Uterus (tissue), 4 donors: ENCODE results near the gene EFCAB13. TPM values are rescaled to one million over a fixed set of nuclear protein-coding genes. Genes with fewer than 3 reads are reported as not detected.

Experiments
- DNase-seq, 2 donors: peaks; one replicate each; pipeline ENCODE4 v3.0.0-alpha.2; 2019 to 2020
- H3K27ac ChIP-seq, 2 donors: fragments of 200-600 bp; sonication (generic); 1 replicate in 1 of 2; 2 replicates in 1 of 2; pipeline ENCODE4 v1.5.1; 2016 to 2018
- H3K27me3 ChIP-seq, 2 donors: fragments of 200-600 bp; sonication (generic); one replicate each; pipeline ENCODE4 v1.5.1; 2018 to 2019; ENCODE audit warnings: control low read depth in 1 of 2
- H3K36me3 ChIP-seq, 2 donors: fragments of 200-600 bp; sonication (generic); one replicate each; pipeline ENCODE4 v1.5.1; 2019; ENCODE audit warnings: control low read depth in 1 of 2
- H3K4me1 ChIP-seq, 2 donors: fragments of 200-600 bp; sonication (generic); one replicate each; pipeline ENCODE4 v1.5.1; 2018 to 2019; ENCODE audit warnings: control low read depth in 1 of 2
- H3K4me3 ChIP-seq, 2 donors: fragments of 200-600 bp; sonication (generic); 1 replicate in 1 of 2; 2 replicates in 1 of 2; pipeline ENCODE4 v1.5.1; 2018 to 2019; ENCODE audit warnings: mild to moderate bottlenecking in 1 of 2
- H3K9me3 ChIP-seq, 2 donors: fragments of 200-600 bp; sonication (generic); one replicate each; pipeline ENCODE4 v1.5.1; 2019; ENCODE audit warnings: control low read depth in 1 of 2
- POLR2A ChIP-seq, 2 donors: fragments of 450-650 bp; IDR thresholded peaks; one replicate each; pipeline ENCODE4 v1.6.1; 2016; ENCODE audit warnings: antibody characterized with exemption in 2 of 2, mild to moderate bottlenecking in 1 of 2, moderate library complexity in 1 of 2
- intact Hi-C: fragments of 100-400 bp; cut with DNase I; formaldehyde crosslinking; loops from one replicate; pipeline ENCODE4 v1.15.1; 2023; ENCODE audit warnings: low total_unique reads
- total RNA-seq, 4 donors: library from RNA; depleted of rRNA in 3 of 4; stranded (reverse); fragments of >200 nt in 3 of 4; gene quantifications; one replicate each; pipeline versions ENCODE4 v1.1.0 to v1.2.4, GENCODE V29; 2014 to 2023
- TF ChIP-seq, protein P1 (sequence below), 4 experiments: fragments of 200-600 bp in 2 of 4; fragments of 450-650 bp in 2 of 4; sonication (generic) in 2 of 4; IDR thresholded peaks; one replicate each; pipeline ENCODE4 v1.5.1; 2016 to 2019; ENCODE audit warnings: antibody characterized with exemption in 4 of 4, mild to moderate bottlenecking in 2 of 4, moderate library complexity in 1 of 4
- donor health status: DM: yes; HTN: yes; CAD: no.

EFCAB13 gene
- total RNA-seq, 4 donors from 2014 or later, result 9.2 to 22.8 (median 14.5) TPM

DNA sequence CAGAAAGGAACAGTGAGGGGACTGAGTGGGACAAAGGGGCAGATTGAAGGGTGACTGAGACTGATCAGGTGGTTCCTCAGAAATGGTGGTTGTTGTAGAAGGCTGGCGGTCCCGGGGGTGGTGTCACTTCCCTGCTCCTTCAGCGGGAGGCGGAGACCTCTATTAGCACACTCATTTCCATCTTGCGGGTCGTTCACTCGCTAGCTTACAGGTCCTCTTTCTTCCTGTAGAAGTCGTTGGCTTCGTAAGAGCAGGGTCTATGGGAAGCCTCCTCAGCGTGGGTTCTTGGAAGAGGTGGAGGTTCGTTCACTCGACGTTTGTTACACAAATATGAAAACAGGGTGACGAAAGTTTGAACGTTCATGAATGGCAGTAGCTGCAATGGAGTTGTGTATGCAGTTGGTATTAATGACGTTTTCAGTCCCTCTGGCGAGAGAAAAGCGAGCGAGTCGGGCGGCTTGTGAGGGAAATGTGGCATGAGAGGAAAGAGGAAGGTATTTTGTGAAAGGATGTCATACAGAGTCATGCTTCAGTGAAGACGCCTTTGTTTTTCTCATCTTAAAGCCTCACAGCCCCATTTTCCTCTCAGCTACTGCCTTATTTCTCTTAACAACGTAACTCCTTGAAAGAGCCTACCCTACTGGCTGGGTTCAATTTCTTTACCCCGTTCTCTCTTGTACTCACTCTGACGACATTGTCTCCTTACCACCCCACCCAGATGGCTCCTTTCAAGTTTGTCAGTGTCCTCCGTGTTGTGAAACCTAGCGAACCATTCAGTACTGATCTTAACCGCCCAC lies 667 bp downstream of the EFCAB13 start:
- Histone ChIP-seq H3K27me3 (no peaks in the 10 kb centered on the region), H3K4me3 (peak overlapping the region; percentile 56 to 85), H3K27ac (peak overlapping the region; percentile 91 to 96), H3K9me3 (no peaks in the 10 kb centered on the region), H3K4me1 (no peaks in the 10 kb centered on the region), H3K36me3 (no peaks in the 10 kb centered on the region)
- peak; percentile 55 to 65 for DNase-seq
- TF ChIP-seq, protein P1, sequence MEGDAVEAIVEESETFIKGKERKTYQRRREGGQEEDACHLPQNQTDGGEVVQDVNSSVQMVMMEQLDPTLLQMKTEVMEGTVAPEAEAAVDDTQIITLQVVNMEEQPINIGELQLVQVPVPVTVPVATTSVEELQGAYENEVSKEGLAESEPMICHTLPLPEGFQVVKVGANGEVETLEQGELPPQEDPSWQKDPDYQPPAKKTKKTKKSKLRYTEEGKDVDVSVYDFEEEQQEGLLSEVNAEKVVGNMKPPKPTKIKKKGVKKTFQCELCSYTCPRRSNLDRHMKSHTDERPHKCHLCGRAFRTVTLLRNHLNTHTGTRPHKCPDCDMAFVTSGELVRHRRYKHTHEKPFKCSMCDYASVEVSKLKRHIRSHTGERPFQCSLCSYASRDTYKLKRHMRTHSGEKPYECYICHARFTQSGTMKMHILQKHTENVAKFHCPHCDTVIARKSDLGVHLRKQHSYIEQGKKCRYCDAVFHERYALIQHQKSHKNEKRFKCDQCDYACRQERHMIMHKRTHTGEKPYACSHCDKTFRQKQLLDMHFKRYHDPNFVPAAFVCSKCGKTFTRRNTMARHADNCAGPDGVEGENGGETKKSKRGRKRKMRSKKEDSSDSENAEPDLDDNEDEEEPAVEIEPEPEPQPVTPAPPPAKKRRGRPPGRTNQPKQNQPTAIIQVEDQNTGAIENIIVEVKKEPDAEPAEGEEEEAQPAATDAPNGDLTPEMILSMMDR (IDR thresholded peaks at IDR 0.05), result no peak
- peak in 1 of 2 donors; percentile 6 for TF ChIP-seq POLR2A (IDR thresholded peaks at IDR 0.05)
- intact Hi-C loops, result no loop called here

DNA sequence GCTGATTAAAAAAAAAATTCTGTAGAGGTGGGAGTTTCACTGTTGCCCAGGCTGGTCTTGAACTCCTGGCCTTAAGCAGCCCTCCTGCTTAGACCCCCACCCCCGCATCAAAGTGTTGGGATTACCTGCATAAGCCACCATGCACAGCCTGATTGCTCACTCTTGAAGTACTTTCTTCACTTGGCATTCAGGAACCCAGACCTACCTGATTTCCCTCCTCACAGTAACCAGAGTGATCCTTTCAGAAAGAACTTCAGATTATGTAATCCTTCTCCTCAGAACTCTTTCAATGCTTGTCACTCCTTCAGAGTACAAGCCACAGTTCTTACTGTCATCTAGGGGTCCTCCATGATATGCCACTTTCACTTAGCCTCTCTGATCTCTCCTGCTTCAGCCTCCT lies 1.4 kb downstream of the EFCAB13 start:
- no peaks in the 10 kb centered on the region for H3K9me3 ChIP-seq
- H3K4me3 ChIP-seq, result no peak overlapping the region
- intact Hi-C loops, result no loop called here
- H3K4me1 ChIP-seq, result no peaks in the 10 kb centered on the region
- no peak for DNase-seq
- H3K36me3 ChIP-seq, result no peaks in the 10 kb centered on the region
- H3K27me3 ChIP-seq, result no peaks in the 10 kb centered on the region
- TF ChIP-seq, protein P1 (IDR thresholded peaks at IDR 0.05), result no peak
- TF ChIP-seq POLR2A (IDR thresholded peaks at IDR 0.05), result no peak
- H3K27ac ChIP-seq, result no peak overlapping the region

DNA sequence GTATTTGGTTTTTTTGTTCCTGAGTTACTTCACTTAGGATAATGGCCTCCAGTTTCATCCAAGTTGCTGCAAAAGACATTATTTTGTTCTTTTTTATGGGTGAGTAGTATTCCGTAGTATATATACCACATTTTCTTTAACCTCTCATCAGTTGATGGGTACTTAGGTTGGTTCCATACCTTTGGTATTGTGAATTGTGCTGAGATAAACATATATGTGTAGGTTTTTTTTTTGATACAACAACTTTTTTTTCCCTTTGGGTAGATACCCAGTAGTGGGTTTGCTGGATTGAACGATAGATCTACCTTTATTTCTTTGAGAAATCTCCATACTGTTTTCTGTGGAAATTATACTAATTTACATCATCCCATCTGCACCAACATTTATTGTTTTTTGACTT lies 6.8 kb downstream of the EFCAB13 start:
- Histone ChIP-seq H3K4me3 (no peak overlapping the region), H3K27me3 (no peaks in the 10 kb centered on the region), H3K27ac (no peak overlapping the region), H3K36me3 (peaks cover 0 to 6% of the 10 kb centered on the region in 2 donors), H3K4me1 (no peaks in the 10 kb centered on the region), H3K9me3 (no peaks in the 10 kb centered on the region)
- no peak for TF ChIP-seq POLR2A (IDR thresholded peaks at IDR 0.05)
- TF ChIP-seq, protein P1 (IDR thresholded peaks at IDR 0.05), result no peak
- intact Hi-C loops, result no loop called here
- no peak for DNase-seq

DNA sequence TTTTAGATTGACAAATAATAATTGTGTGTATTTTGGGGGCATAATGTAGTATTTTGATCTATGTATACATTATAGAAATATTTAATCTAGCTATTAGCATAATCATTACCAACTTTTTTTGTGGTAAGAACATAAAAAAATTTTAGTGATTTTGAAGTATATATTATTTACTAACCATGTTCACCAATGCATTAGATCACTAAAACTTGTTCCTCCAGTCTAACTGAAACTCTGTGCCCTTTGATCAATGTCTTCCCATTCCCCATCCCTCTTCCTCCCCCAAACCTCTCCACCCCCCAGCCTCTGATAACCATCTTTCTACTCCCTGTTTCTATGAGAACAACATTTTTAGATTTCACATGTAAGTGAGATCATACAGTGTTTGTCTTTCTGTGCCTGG lies 8.5 kb downstream of the EFCAB13 start:
- DNase-seq, result no peak
- intact Hi-C loops, result no loop called here

More for the DNA sequence above, 8.5 kb downstream of the EFCAB13 start:
- H3K4me3 ChIP-seq, result no peak overlapping the region
- peaks cover 0 to 6% of the 10 kb centered on the region in 2 donors for H3K36me3 ChIP-seq
- H3K27ac ChIP-seq, result no peak overlapping the region
- H3K9me3 ChIP-seq, result no peaks in the 10 kb centered on the region
- TF ChIP-seq, protein P1 (IDR thresholded peaks at IDR 0.05), result no peak
- TF ChIP-seq POLR2A (IDR thresholded peaks at IDR 0.05), result no peak
- H3K4me1 ChIP-seq, result no peaks in the 10 kb centered on the region
- no peaks in the 10 kb centered on the region for H3K27me3 ChIP-seq
